HG03103 (cell line): Measurements from ENCODE around the gene DNAJC9.
"Not testable (repeated sequence)": the region's sequence is repeated elsewhere in the genome, so short reads cannot be mapped to it uniquely, and the experiment has no call there.

Experiments
- ATAC-seq: cut with Tn5 transposase; IDR thresholded peaks from one replicate; pipeline ENCODE4 v1.9.1; 2021; ENCODE audit warnings: low read depth; ENCODE audit not compliant: unreplicated experiment

DNAJC9 gene, protein sequence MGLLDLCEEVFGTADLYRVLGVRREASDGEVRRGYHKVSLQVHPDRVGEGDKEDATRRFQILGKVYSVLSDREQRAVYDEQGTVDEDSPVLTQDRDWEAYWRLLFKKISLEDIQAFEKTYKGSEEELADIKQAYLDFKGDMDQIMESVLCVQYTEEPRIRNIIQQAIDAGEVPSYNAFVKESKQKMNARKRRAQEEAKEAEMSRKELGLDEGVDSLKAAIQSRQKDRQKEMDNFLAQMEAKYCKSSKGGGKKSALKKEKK

DNA sequence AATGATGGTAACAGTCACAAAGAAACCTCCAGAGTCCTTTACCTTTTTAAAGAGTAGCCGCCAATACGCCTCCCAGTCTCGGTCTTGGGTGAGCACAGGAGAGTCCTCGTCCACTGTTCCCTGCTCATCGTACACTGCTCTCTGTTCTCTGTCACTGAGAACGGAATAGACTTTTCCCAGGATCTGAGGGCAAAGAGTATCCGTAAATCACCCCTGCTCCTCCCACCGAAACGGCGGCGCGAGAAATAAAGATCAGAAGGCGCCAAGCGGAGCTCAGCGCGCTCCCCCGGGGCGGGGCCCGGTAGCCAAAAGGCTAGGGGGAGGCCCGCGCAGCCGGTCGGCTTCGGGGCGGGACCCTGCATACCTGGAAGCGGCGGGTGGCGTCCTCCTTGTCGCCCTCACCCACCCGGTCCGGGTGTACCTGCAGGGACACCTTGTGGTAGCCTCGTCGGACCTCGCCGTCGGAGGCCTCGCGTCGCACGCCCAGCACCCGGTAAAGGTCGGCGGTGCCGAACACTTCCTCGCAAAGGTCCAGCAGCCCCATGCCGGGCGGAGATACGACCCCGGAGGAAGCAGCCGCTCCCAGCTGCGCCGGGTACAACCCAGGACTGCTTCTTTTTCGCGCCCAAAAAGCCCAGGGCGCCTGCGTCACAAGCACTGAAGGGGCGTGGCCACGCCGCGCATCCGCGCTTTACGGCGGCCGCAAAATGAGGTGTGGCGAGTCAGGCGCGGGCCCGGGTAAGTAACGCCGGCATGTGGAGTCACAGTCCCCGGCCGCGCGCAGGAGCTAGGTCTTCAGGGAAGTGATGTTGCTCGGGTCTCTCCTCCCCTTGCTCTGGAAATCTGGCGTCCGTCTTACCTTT is at the start of gene DNAJC9:
DNAJC9 (minus strand) TSS at position 610 of the 863 bp plus-strand sequence; CDS start at position 544, 66 bp downstream.
- peak; percentile 67 for ATAC-seq

DNA sequence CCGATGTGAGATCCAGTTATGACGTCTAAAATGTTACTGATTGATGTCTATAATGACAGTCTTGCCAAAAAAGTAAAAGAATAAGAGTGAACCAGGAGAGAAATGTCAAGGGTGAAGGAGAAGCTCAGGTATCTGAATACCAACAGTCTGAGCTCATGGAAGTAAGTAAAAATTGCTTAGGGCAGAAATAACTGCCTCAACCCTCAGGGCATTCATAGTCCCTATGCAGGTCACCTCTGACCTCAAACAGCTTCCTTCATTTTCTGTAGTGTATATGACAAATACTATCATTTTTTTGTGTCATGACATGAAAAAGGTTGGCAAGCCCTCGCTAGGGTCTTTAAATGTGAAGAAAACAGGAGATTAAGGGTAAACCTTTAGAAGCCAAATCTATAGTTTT is 46.4 kb upstream of the DNAJC9 start:
- ATAC-seq, result no peak

DNA sequence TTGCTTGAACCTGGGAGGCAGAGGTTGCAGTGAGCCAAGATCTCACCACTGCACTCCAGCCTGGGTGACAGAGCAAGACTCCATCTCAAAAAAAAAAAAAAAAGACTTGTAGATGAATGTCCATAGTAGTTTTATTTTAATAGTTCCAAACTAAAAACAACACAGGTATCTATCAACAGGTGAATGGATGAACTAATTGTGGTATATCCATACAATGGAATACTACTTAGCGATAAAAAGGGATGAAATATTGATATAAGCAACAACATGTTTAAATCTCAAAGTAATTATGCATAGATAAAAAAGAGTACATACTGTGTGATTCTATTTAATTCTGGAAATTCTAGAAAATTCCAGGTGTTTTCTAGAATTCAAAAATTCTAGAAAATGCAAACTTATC is 42.9 kb upstream of the DNAJC9 start:
- no peak for ATAC-seq

DNA sequence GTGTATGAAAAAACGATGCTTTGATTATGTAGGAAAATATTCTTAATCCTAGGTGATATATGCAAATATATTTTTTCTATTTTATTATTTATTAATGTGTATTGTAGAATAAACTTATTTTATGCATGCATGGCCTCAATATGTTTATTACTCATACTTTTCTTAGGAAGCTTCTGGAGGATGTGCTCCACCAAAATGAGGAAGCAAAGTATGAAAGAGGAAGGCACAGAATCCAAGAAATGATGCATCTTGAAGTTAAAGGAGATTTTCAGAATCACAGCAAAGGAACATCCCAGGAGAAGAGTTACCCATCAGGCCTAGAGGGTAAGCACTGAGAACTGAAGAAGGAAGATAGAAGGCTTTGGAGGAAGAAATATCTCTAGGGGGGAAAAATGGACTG is 40.4 kb upstream of the DNAJC9 start:
- no peak for ATAC-seq

DNA sequence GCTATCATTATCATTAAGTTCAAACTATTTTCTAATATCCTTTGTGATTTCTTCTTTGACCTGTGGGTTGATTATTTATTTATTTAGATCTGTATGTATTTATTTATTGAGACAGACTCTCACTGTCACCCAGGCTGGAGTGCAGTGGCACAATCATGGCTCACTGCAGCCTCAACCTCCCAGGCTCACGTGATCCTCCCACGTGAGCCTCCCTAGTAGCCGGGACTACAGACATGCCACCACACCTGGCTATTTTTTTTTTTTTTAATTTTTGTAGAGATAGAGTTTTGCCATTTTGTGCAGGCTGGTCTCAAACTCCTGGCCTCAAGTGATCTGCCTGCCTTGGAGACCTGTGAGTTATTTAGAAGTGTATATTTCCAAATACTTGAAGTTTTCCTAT is 34.0 kb upstream of the DNAJC9 start:
- ATAC-seq, result no peak

DNA sequence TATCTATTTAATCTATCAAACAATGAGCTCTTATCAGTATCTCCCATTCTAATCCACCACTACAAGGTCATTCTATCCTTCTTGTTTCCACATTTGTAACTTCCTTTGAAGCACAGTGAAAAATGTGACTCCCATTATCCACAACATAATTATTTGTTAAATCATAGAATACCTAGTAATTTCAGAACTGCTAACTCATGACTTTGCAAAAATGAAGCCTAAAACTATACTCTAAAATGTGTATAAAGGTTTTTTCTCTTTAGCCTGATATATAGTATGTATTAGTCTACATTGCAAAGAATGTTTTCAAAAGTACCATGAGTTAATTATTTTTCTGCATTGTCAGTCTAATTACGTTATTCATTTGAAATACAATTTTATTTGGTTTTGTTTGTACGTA is 17.4 kb upstream of the DNAJC9 start:
- no peak for ATAC-seq

DNA sequence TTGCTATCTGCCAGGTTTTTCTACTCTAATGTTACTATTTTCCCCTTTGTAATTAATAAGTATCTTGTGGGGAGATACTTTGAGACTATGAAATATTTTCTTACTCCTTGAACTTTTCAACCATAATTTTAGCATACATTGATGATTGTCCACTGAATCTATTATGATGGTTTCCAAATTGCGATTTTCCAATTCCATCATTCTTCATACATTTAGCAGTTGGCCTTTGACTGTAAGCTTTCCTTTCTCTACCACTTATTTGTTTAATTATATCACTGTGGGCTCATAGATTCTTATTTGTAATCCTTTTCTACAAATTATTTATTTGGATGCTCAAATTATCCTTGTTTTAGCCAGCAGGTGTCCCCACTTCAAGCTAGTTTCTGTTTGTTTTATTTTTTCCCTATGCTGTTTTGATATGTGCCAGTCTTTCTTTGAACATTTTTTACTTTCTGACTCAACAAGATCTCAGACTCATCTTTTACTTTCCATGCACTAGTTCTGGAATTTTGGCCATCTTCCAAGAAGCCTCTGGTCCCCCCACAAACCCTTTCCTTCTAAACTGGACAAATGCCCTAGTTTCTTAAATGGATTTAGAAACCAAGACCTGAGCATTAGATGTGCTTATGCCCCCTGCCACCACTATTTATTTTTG is 16.8 kb upstream of the DNAJC9 start:
- ATAC-seq, result no peak

DNA sequence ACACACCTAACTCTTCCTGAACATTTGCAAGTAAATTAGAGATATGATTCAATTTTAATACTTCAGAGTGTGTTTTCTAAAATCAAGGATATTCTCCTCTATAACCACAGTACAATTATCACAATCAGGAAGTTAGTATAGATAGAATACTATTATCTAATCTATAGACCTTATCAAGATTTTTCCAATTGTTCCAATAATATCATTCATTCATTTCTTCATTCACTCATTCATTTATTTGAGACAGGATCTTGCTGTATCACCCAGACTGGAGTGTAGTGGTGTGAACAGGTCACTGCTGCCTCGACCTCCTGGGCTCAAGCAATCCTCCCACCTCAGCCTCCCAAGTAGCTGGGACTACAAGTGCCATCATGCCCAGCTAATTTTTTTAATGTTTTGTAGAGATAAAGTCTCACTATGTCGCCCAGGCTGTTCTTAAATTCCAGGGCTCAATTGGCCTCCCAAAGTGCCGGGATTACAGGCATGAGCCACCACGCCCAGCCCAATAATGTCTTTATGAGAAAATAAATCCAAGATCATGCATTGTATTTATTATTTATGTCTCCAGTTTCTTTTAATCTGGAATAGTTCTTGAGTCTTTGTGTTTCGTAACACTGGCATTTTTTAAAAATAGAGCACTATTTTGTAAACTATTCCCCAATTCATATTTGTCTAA is 16.0 kb upstream of the DNAJC9 start:
- ATAC-seq, result no peak

DNA sequence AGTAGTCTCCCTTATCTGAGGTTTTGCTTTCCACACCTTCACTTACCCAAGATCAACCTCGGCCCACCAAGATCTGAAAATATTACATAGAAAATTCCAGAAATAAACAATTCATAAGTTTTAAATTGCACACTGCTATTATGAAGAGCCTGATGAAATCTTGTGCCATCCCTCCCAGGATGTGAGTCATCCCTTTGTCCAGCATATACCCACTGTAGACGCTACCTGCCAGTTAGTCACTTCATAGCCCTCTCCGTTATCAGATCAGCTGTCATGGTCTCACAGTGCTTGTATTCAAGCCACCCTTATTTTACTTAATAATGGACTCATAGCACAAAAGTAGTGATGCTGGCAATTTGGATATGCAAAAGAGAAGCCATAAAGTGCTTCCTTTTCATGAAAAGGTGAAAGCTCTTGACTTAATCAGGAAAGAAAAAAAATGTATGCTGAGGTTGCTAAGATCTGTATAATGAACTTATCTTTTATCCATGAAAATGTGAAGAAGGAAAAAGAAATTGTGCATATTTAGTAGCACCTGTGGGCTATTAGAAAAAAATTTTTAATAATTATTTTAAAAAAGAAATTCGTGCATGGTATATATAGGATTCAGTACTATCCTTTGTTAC is 15.2 kb upstream of the DNAJC9 start:
- no peak for ATAC-seq

DNA sequence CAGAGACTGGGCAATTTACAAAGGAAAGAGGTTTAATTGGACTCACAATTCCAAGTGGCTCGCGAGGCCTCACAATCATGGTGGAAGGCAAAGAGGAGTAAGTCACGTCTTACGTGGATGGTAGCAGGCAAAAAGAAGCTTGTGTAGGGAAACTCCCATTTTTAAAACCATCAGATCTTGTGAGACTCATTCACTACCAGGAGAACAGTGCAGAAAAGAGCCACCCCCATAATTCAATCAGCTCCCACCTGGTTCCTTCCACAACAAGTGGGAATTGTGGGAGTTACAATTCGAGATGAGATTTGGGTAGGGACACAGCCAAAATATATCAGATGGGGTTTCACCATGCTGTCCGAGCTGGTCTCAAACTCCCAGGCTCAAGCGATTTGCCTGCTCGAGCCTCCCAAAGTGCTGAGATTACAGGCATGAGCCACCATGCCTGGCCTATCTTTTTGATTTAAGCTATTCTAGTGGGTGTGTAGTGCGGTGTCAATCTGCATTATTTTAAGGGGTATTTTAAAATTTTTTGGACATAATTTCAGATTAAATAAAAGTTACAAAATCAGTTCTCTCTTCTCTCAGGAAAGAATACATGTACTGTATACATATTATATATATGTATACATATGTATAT is 14.4 kb upstream of the DNAJC9 start:
- no peak for ATAC-seq

DNA sequence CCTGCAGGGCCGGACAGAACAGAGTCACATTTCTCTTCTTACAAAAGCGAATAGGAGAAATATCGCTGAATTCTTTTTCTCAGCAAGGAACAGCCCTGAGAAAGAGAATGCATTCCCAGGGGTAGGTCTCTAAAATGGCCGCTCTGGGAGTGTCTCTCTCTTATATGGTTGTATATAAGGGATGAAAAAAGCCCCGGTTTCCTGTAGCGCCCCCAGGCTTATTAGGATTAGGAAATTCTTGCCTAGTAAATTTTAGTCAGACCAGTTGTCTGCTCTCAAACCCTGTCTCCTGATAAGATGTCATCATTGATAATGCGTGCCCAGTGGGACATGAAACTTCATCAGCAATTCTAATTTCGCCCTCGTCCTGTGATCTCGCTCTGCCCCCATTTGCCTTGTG is 11.6 kb upstream of the DNAJC9 start:
- ATAC-seq, result not testable (repeated sequence)

DNA sequence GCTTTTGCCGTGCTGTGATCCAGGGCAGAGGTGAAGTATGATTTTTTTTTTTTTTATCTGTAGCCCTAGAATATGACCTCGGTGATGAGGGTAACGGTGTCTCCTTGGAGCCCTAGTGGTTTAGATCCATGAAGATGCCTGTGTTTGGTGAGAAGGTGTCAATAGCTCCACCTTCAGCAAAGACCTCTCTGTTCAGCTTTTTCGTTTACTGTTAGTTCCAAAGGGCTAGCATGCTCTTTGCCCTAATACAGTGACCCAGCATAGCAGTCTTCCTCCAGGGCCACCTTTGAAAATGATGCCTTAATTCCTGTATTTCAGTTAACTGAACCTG is 6.1 kb upstream of the DNAJC9 start:
- peak; percentile 14 for ATAC-seq

DNA sequence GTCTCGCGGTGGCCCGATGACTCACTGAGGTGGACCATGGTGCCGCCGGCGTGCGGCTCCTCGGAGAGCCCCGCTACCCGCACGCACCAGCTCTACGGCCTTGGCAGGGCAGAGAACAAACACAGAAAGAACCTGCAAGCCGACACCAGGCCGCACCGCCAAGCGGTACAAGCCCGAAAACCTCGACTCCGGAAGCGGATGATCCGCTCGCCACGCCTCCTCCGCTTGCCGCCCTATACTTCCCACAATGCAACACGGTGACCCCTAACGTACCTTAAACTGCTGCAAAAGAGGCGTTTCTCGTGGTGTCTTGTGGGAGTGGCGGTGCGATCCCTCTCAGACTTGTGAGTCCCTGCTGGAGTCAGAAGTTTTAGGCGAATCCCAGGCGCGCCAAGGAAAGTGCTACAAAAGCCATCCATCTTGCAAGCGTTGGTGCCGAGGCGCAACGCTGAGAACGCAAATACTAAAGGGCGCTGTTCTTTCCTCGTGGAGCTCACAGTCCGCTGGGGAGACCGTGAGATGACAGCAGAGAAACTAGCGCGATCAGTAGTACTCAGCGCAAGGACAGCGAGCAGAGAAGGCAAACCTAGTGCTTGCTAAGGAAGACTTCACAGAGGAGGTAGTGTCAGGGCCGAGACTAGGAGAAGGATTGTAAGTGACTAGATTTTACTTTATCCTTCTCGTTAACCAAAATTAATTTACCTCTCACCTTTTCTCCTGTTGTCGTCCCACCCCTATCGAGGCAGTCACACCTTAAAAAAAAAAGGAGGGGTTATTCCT is 5.6 kb upstream of the DNAJC9 start, which contains the start of gene MRPS16:
MRPS16 (minus strand) TSS at position 200 of the 780 bp plus-strand sequence; CDS start at position 38, 162 bp downstream.
- ATAC-seq, result peak; percentile 66

DNA sequence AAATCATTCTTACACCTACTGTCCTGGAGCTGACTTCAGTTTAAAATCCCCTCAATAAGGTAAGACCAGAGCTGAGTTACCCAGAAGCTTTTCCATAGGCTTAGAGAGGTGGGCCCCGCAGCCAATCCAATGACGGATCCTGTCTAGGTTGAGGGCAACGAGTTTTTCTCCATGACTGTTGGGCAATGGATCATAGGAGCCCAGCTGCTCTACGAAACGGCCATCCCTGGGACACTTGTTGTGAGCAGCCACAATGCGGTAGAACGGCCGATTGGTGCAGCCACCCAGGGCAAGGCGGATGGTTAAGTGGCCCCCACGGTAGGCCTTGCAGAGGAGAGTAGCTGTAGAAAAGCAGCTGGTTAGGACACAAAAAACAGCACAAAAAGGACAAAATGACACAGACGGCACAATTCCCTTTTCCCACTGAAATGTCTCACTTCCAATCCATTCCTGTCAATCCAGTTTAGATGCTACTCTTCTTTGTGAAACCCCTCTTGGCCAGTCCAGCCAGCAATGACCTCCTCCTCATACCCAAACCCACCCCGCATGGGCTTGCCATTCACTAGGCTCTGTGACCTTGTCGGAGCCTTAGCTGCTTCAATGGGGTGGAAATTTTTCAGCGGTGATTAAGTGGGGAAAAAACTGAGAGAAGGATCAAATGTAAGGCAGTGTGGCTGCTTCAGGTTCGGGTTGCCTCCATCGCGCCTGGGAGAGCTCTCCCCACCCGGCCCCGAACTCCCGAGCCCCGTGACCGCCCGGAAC is 4.8 kb upstream of the DNAJC9 start:
- peak; percentile 35 for ATAC-seq

DNA sequence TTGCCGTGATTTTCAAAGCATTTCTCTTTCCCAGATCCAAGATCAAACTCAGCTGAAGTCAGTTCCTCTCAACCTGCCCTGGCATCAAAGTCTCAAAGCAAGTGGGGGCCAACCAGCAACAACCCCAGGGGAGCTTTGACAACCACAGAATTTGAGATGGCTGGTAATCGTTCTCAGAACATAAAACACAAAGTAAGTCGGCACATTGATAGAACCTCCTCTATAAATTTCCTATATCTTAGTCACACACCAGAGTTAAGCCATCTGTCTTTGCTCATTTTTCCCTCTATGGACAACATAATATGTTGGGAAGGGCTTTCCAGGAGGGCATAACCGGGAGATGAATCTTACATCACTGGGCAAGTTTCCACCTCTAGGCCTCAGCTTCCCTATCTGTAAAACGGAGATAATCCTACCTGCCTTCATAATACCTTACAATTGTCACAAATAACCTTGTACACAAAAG is 1.2 kb upstream of the DNAJC9 start:
- ATAC-seq, result no peak

DNA sequence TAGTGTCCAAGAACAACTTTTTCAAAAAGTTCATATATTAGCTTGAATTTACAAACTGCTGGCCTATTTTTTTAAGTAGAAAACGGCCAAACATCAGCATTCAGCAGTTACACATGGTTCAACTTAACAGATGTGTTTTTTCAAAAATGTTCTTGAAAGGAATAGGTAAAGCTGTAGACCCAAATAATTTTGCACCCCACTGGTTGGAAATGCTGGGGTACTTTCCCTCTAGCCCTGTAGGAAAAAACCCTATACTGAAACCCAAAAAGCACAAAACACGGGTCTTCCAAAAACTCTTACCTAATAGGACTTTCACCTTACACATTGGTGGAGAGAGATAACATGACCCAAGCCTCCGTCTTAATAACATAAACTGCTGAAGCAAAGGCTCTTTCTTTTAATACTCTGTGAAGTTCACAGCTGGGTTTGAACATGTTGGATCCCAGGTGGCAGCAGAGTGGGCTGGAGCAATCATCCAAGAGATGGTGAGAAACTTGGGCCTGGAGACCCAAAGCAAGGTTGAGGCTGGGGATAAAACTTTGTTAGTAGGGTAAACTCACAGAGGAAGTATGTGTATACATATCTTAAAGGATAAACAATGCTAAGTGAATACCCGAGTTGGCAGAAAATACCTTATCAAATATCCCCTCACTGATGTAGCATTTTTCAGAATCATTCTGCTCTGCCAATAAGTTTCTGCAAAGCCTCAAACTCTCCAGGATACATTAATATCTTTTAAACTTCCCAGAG is 629 bp upstream of the DNAJC9 start:
- ATAC-seq, result no peak

DNA sequence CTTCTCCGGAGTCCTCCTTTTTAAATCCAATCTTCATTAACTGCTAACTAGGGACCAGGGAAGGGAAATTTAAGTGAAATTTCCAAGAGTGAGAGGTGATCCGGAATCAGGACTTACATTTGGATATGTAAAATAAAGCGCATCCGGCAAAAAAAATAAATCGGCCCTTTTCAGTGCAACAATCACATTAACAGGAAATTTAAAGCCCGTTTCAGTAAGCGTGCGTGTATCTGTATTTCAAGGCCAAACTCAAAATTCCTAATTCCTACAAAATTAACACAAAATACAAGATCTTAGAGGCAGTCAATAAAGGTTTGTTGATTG is 771 bp downstream of the DNAJC9 start:
- ATAC-seq, result no peak
